IPS DF 19.7 (cell line): ENCODE results near the gene AFAP1L1.

ENCODE experiments used
- DNase-seq: peaks from one replicate; pipeline ENCODE4 v3.0.0-alpha.2; 2013; ENCODE audit warnings: low read depth, low spot score

The AFAP1L1 gene

DNA sequence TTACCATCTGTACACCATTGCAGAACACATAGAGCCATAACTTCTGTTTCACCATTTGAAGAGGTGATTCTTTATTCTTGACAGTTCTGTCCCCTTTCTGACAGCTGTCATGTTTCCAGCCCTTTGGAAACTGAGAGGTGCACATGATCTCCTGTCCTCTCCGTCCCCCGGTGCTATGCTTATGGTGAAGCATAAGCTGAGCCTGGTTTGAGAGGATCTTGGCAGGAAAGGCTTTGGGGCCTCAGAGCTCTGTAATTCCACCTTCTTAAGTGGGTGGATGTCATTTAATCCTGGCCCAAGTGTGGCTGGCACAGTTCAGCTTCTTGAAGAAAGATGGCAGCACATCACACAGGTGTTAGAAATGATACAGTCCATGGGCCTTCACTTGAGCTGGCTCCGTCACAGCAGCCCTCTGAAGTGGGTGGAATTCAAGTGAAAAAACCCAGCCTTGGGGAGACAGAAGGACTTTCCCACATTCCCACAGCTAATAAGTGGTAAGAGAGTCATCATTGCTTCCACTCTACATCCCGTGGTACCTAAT lies 43.0 kb downstream of the AFAP1L1 start:
- DNase-seq: no peak

GRCh38 chr5:149315753-149316152 lies 44.1 kb downstream of the AFAP1L1 start:
- DNase-seq: no peak

DNA sequence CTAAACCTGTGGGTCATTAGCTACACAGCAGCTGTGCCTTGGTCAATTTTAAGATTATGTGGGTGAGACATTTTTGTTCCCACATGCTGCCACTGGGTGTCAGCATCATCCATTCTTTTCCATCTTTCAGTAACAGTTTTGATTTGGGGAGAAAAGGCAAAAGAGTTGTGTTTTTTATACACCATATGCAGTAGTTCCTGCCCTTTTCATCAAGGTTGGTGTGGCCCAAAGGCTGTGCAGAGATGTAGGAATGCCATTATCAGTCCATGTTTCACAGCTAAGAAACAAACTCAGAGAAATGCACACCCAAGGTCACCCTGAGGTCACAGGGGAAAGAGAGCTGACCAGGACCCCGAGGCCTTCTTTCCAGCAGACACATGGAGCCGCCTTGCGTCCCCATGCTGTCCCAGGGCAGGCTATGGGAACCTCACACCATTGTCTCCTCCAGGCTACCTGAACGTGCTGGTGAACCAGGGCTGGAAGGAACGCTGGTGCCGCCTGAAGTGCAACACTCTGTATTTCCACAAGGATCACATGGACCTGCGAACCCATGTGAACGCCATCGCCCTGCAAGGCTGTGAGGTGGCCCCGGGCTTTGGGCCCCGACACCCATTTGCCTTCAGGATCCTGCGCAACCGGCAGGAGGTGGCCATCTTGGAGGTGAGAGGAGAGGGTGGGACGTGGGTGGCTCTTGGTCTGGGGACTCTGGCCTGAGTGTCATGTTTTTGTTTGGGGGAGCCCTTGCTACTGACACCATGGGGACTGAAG lies 45.8 kb downstream of the AFAP1L1 start:
- peak; percentile 15 for DNase-seq

GRCh38 chr5:149319174-149319573 lies 47.5 kb downstream of the AFAP1L1 start:
- no peak for DNase-seq

DNA sequence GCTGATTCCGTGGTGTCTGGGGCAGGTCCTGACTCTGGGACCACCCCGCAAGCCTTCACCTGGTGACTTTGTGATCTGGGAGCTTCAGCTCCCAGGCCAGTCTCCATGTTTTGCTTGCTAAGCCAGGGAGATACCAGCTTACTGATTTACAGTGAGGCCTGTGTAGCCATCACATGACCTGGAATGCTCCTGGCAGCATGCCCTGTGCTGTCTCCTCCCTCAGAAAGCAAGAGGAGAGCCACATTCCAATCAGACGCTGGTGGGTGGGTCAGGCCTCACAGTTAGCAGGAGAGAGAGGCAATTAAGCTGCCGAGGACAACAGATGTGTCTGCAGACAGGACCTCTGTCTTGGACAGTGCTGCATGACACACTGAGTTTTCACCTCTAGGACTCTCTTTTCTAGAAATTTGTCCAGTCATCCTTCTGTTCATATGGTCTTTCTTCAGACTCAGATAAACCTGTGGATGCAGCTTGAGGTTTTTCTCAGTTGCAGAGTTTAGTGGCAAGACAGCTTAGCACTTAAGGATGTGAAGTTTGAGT lies 49.2 kb downstream of the AFAP1L1 start:
- DNase-seq: no peak

DNA sequence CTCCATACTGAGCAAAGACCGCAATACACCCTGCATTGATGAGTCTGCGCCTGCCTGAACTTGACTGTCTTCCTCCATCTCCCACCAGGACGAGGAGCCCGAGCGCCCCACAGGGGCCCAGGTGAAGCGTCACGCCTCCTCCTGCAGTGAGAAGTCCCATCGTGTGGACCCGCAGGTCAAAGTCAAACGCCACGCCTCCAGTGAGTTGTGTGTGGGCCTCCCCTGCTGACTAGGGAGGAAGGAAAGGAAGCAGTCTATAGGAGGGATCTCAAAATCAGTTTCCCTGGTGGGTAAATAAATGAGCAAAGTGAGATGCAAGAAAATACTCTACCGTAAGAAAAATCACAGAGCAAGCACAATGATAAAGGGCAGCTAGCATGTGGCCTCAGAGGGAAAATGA lies 50.9 kb downstream of the AFAP1L1 start:
- no peak for DNase-seq

- no peak for DNase-seq
Observed at GRCh38 chr5:149323210-149323609, 51.6 kb downstream of the AFAP1L1 start.

DNA sequence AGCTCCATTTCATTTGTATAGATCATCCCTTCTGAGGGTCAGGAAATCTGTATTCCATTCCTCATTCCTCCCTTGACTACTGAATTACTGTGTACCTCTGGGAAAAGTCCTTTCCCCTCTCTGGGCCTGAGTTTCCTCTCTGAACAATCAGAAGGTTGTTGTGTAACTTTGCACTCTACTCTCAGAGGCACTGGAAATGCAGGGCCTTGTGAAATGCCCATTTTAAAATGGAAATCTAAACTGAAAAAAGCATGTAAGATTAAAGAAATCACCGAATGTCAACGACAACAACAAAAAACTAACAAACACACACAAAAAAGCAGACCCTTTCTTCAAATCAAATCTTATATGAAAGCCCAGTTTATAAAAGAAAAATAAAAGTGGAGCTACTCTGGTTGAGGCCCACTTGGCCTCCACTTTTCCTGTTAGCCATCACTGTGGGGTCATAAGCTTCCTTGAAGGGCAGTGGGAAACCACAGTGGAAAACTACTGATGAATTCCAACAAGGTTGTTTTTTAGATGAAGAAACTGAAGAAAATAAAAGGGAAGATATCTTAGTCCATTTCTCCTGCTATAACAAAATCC lies 52.1 kb downstream of the AFAP1L1 start:
- no peak for DNase-seq

DNA sequence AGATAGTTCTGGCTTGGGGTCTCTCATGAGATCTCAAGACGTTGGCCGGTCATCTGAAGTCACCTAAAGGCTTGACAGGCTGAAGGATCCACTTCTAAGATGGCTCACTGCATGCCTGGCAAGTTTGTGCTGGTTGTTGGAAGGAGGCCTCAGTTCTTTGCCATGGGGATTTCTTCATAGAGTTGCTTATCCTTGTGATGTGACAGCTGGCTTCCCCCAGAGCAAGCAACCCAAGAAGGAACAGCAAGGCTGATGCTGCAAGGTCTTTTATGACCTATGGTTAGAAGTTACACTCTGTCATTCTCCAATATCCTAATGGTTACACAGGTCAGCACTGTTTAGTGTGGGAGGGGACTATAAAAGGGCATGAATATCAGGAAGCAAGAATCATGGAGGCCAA lies 53.0 kb downstream of the AFAP1L1 start:
- DNase-seq: no peak

- no peak for DNase-seq
Observed at GRCh38 chr5:149325166-149325735, 53.6 kb downstream of the AFAP1L1 start.

DNA sequence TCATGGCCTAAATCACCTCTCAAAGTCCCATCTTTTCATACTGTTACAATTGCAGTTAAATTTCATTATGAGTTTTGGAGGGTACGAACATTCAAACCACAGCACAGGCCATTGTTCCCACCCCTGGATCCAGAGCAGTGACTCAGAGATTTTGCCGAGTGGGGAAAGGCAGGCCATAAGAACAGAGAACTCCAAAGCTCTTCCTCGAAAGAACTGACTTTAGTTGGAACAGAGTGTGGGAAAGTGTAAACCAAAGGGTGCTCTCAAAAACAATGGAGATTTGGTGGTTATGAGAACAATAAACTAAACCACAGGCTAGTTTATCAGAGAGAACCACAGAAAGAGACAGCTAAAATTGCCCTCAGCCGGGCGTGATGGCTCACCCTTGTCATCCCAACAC lies 54.2 kb downstream of the AFAP1L1 start:
- DNase-seq: no peak

DNA sequence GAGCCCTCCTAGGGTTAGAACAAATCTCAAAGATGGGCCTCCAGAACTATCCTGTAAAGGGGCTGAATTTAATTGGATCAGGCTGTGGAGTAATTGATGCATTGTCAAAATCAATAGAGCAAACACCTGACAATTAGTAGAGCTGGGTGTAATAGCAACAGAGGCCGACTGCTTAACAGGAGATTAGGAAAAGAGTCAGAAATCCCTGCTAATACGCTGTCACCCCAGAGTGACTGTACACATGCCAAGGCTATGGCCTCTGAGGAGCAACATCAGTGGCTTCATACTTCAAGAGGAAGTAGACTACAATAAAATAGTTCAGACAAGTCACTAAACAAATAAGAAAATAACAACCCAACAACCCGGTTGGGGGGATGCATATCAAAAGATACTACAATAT lies 55.0 kb downstream of the AFAP1L1 start:
- DNase-seq: no peak

GRCh38 chr5:149328177-149328576 lies 56.5 kb downstream of the AFAP1L1 start:
- no peak for DNase-seq

DNA sequence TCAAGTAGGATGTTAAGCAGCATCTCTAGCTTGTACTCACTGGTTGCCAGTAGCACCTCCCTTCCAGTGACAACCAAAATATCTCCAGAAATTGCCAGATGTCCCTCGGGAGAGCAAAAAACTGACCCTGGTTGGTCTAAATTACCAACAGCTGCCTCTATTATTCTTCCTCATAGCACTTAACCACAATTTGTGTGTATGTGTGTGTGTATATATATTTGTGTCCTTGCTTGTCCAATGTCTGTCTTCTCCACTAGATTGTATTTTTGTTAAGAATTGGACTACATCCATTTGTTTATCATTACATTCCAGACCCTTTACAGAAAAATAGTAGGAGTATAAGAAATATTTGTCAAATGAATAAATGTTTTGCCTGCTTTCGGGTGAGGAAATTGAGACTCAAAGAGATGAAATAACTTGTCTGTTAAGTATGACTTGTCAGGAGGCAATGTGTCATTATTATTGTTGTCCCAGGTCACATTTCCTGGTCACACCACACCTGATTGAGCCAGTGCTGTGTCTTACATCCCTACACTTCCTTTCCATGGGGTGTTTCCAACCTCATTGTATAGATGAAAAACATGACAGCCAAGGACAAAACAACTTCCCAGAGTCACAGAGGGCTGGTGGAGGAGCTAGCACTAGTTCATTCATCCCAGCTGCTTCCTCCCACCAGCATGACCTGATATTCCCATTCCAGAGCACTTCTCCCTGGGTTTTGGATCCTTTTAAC lies 62.2 kb downstream of the AFAP1L1 start:
- no peak for DNase-seq

DNA sequence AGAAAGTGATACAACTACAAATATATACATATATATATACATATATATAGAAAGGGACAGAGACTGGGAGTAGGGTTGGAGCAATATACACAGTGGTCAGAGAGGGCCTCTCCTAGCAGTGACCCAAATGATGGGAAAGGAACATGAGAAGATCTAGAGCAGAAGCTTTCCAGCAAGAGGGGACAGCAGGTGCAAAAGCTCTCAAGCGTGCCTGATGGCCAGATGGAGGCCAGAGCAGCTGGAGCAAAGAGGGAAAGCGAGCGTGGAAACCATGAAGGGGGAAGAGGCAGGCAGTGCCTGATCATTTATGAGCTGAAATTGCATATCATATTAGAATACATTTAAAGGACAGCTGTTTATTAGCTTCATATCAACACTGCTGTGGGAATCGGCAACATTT lies 66.1 kb downstream of the AFAP1L1 start:
- no peak for DNase-seq

DNA sequence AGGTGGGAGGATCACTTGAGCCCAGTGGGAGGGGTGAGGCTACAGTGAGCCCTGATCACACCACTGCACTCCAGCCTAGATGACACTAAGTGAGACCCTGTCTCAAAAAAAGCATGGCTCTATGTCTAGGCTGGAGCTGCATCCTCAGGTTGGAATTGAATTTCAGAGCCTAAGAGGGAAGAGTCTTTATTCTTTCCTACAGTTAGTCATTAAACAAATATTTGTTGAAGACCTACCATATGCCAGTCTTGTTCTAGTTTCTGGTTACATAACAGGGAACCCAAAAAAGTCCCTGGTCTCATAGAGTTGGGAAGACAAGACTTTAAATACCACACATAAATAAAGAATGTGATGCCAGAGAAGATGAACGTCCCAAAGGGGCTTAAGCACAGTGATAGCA lies 66.7 kb downstream of the AFAP1L1 start:
- DNase-seq: no peak

GRCh38 chr5:149340920-149341319 lies 69.3 kb downstream of the AFAP1L1 start:
- DNase-seq: no peak

DNA sequence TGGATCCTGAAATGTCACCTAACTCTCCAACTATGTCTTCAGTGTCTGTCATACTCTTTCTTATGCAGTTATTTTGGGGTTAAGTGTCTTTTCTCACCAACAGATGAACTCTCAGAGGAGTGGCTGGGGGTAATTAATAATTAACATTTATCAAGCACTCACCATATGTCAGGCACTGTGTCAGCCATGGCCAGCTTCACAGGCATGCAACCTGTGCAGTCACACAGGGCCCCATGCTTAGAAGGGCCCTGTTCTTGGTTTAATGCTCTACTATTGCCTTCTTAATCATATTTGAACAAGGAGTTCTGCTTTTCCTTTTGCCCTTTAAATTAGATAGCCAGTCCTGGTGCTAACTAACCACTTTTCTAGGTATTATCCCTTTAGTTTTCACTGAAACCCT lies 70.2 kb downstream of the AFAP1L1 start:
- no peak for DNase-seq

DNA sequence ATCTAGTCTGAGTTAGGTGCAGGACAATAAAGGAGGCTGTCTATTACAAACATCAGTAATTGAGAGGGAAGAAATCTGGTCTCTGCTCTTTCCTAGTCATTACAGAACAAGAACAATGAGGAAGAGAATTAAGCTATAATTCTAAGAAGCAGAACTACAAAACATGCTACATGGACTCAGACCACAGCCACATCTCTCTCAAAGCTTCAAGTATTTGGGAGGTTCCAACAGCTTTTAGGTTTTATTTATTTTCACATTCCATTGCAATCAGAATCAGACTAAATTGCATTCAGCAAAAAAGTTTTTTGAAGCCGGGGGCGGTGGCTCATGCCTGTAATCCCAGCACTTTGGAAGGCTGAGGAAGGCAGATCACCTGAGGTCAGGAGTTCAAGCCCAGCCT lies 72.5 kb downstream of the AFAP1L1 start:
- no peak for DNase-seq

DNA sequence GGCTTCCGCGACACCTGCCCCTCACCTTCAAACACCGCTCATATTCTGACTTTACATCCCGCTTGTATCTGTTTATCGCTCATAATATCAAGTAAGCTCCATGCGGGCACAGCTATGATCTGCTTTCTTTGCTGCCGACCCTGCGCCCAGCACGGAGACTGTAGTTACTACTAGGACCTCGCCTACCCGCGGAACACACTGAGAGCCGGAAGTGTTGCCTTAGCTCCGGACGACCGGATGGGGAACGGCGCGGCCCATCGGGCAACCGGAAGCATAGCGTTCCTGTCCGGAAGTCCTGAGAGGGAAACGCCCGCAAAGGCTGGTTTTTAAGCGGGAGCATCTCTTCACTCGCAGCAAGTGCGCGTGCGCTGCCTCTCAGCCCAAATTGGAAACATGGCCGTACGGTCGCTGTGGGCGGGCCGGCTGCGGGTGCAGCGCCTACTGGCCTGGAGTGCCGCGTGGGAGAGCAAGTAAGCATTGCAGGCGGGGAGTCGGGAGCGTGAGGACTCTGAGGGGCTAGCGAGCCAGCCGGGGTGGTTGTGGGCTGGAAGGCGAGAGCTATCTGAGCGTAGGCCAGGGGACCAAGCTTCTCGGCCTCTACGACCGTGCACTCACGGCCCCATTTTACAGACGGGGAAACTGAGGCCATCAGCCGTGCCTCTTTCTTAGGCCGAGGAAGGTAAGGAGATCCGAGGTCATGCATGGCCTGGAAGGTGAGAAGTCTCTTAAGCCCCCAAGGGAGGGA lies 73.7 kb downstream of the AFAP1L1 start, which contains the start of gene GRPEL2:
GRPEL2 (plus strand) TSS at position 353 of the 745 bp plus-strand sequence; CDS start at position 394, 41 bp downstream.
- DNase-seq: peak; percentile 93

GRCh38 chr5:149345892-149346222 lies 74.2 kb downstream of the AFAP1L1 start:
- no peak for DNase-seq
